ENCODE results near the gene RIOK3. TPM values are rescaled to one million over a fixed set of nuclear protein-coding genes. Genes with fewer than 3 reads are reported as not detected.

Gene RIOK3
- 65.2 and 82.6 TPM in 2 replicates for total RNA-seq

GRCh38 chr18:23452728-23453679 lies at the start of gene RIOK3:
TSS of gene RIOK3 (plus strand) at chr18:23453287. CDS start at chr18:23453440, 153 bp downstream.

GRCh38 chr18:23503038-23503962 lies 50.2 kb downstream of the RIOK3 start, which contains the start of gene RMC1:
TSS of gene RMC1 (plus strand) at chr18:23503511. CDS start at chr18:23503619, 108 bp downstream.

Other genes starting within 250 kb of the RIOK3 start
- gene RMC1, start 50.2 kb downstream of the RIOK3 start, total RNA-seq = 21.1 and 30.1 TPM in 2 replicates
- gene NPC1, start 133.2 kb downstream of the RIOK3 start, total RNA-seq = 80.6 and 94.5 TPM in 2 replicates
- gene ANKRD29, start 209.6 kb downstream of the RIOK3 start, total RNA-seq = 8.6 and 15.5 TPM in 2 replicates
- 7.4 and 13.2 TPM in 2 replicates for gene LAMA3, start 236.2 kb downstream of the RIOK3 start, total RNA-seq